HCT116 (cell line): ENCODE results near the gene DEPDC4. TPM values are rescaled to one million over a fixed set of nuclear protein-coding genes. Genes with fewer than 3 reads are reported as not detected.

Experiments used
- ATAC-seq: fragments of 200-7000 bp; cut with Tn5 transposase; 2 replicates; pipeline ENCODE4 v1.9.1; 2020; ENCODE audit warnings: mild to moderate bottlenecking, moderate library complexity
- BruUV-seq: library from RNA; stranded (reverse); fragments of 400-500 nt; replicated peaks from 2 replicates; lab custom pipeline; 2021; lab: Mats Ljungman, UMichigan
- CTCF ChIA-PET: fragments of 300-600 bp; sonication (Branson Sonifier 250); formaldehyde crosslinking; loops from one replicate; lab custom pipeline; 2021; ENCODE audit warnings: antibody characterized with exemption; lab: Charles Lee
- POLR2A ChIA-PET: fragments of 300-600, 350-600 bp; sonication (Branson Sonifier 250); formaldehyde crosslinking; loops from one replicate; lab custom pipeline; 2021; ENCODE audit warnings: antibody characterized with exemption; lab: Charles Lee
- RAD21 ChIA-PET, 2 experiments: fragments of 300-600 bp; sonication (Branson Sonifier 250); formaldehyde crosslinking; loops; one replicate each; lab custom pipeline; 2023; ENCODE audit warnings: low total read pairs in 2 of 2; ENCODE audit not compliant: uncharacterized antibody in 2 of 2, unreplicated experiment in 2 of 2, low non-redundant PET in 1 of 2; lab: Charles Lee
- DNase-seq: peaks from one replicate; pipeline ENCODE4 v3.0.0-alpha.2; 2010; ENCODE audit warnings: low read depth, low spot score
- H2AFZ ChIP-seq: fragments of 200-600 bp; shearing (Covaris generic), sonication (generic); 2 replicates; pipeline ENCODE4 v1.6.1; 2017; ENCODE audit warnings: low read depth, mixed run types, mixed read lengths, antibody characterized with exemption, low read length; ENCODE audit not compliant: poor library complexity, severe bottlenecking
- H3K27ac ChIP-seq: 2 replicates; pipeline ENCODE4 v1.5.1; 2012; ENCODE audit warnings: low read depth, low read length
- H3K27me3 ChIP-seq: fragments of 200-600 bp; sonication (generic); 2 replicates; pipeline ENCODE4 v1.6.1; 2016; ENCODE audit warnings: mixed run types, low read length, mixed read lengths; ENCODE audit not compliant: insufficient read depth
- H3K36me3 ChIP-seq, 2 experiments: fragments of 200-500 bp in 1 of 2; fragments of 200-600 bp in 1 of 2; sonication (Bioruptor generic) in 1 of 2; sonication (generic) in 1 of 2; 2 replicates each; pipeline versions ENCODE4 v1.5.1 to v1.6.1; 2014 to 2016; ENCODE audit warnings: low read length in 2 of 2, inconsistent platforms in 1 of 2, mixed read lengths in 1 of 2, mixed run types in 1 of 2; ENCODE audit not compliant: insufficient read depth in 2 of 2, control insufficient read depth in 1 of 2
- H3K4me1 ChIP-seq, 2 experiments: fragments of 200-600 bp in 1 of 2; sonication (generic) in 1 of 2; 2 replicates each; pipeline versions ENCODE4 v1.5.1 to v1.6.1; 2012 to 2017; ENCODE audit warnings: low read length in 2 of 2, inconsistent platforms in 1 of 2, mild to moderate bottlenecking in 1 of 2, mixed read lengths in 1 of 2, mixed run types in 1 of 2, moderate library complexity in 1 of 2; ENCODE audit not compliant: insufficient read depth in 2 of 2, control insufficient read depth in 1 of 2
- H3K4me2 ChIP-seq: fragments of 200-600 bp; sonication (generic); 2 replicates; pipeline ENCODE4 v1.6.1; 2017; ENCODE audit warnings: mixed run types, low read length, mixed read lengths
- H3K4me3 ChIP-seq, 2 experiments: fragments of 200-600 bp in 1 of 2; sonication (generic) in 1 of 2; replicated peaks in 1 of 2; 2 replicates each; pipeline ENCODE4 v1.5.1; 2011 to 2016; ENCODE audit warnings: low read length in 2 of 2, control low read depth in 1 of 2, low read depth in 1 of 2, mild to moderate bottlenecking in 1 of 2, mixed read lengths in 1 of 2, mixed run types in 1 of 2
- H3K79me2 ChIP-seq: fragments of 200-600 bp; sonication (generic); 2 replicates; pipeline ENCODE4 v1.6.1; 2017; ENCODE audit warnings: mild to moderate bottlenecking, mixed run types, low read length, moderate library complexity, mixed read lengths; ENCODE audit not compliant: insufficient read depth
- H3K9ac ChIP-seq: fragments of 200-600 bp; sonication (generic); 2 replicates; pipeline ENCODE4 v1.6.1; 2016; ENCODE audit warnings: low read length, mixed read lengths
- H3K9me2 ChIP-seq: fragments of 200-600 bp; sonication (generic), shearing (Covaris generic); 2 replicates; pipeline ENCODE4 v1.6.1; 2017; ENCODE audit warnings: mixed run types, mild to moderate bottlenecking, moderate library complexity; ENCODE audit not compliant: insufficient read depth
- H3K9me3 ChIP-seq, 2 experiments: fragments of 200-500 bp in 1 of 2; fragments of 200-600 bp in 1 of 2; sonication (Bioruptor generic) in 1 of 2; sonication (generic) in 1 of 2; 2 replicates each; pipeline ENCODE4 v1.6.1; 2014 to 2017; ENCODE audit warnings: low read length in 2 of 2, mixed read lengths in 2 of 2, inconsistent platforms in 1 of 2, low read depth in 1 of 2, mild to moderate bottlenecking in 1 of 2, mixed run types in 1 of 2, moderate library complexity in 1 of 2; ENCODE audit not compliant: control insufficient read depth in 1 of 2, insufficient read depth in 1 of 2
- H4K20me1 ChIP-seq: fragments of 200-600 bp; sonication (generic), shearing (Covaris generic); 2 replicates; pipeline ENCODE4 v1.6.1; 2017; ENCODE audit warnings: mixed run types, mild to moderate bottlenecking, moderate library complexity; ENCODE audit not compliant: insufficient read depth
- ATF3 ChIP-seq: IDR thresholded peaks from 2 replicates; pipeline ENCODE4 v1.6.1; 2012
- CBX3 ChIP-seq: IDR thresholded peaks from 2 replicates; pipeline ENCODE4 v1.6.1; 2012; ENCODE audit warnings: low read depth
- CEBPB ChIP-seq: IDR thresholded peaks from 2 replicates; pipeline ENCODE4 v1.6.1; 2012; ENCODE audit warnings: low read depth
- CTCF ChIP-seq, 3 experiments: fragments of 200-600 bp in 1 of 3; sonication (generic) in 1 of 3; IDR thresholded peaks in 2 of 3; conservative IDR thresholded peaks in 1 of 3; 2 replicates each; pipeline ENCODE4 v1.5.1; 2012 to 2017; ENCODE audit warnings: low read depth in 2 of 3, low read length in 2 of 3, antibody characterized with exemption in 1 of 3, borderline replicate concordance in 1 of 3, control low read depth in 1 of 3, mild to moderate bottlenecking in 1 of 3, mixed read lengths in 1 of 3, mixed run types in 1 of 3, moderate library complexity in 1 of 3; ENCODE audit not compliant: insufficient read depth in 1 of 3
- EGR1 ChIP-seq: IDR thresholded peaks from 2 replicates; pipeline ENCODE4 v1.6.1; 2012; ENCODE audit warnings: low read depth
- ELF1 ChIP-seq: IDR thresholded peaks from 2 replicates; pipeline ENCODE4 v1.6.1; 2012; ENCODE audit warnings: low read depth, borderline replicate concordance
- EZH2 ChIP-seq: fragments of 200-600 bp; sonication (generic); IDR thresholded peaks from 2 replicates; pipeline ENCODE4 v1.6.1; 2017; ENCODE audit warnings: antibody characterized with exemption, mixed run types
- EZH2phosphoT487 ChIP-seq: fragments of 200-600 bp; IDR thresholded peaks from 2 replicates; pipeline ENCODE4 v1.6.1; 2018; ENCODE audit warnings: antibody characterized with exemption, borderline replicate concordance
- FOSL1 ChIP-seq: IDR thresholded peaks from 2 replicates; pipeline ENCODE4 v1.6.1; 2012; ENCODE audit warnings: low read depth
- JUND ChIP-seq: IDR thresholded peaks from 2 replicates; pipeline ENCODE4 v1.6.1; 2012
- MAX ChIP-seq: IDR thresholded peaks from 2 replicates; pipeline ENCODE4 v1.6.1; 2012
- POLR2AphosphoS5 ChIP-seq: IDR thresholded peaks from 2 replicates; pipeline ENCODE4 v1.6.1; 2011; ENCODE audit warnings: mild to moderate bottlenecking, low read depth, low read length, moderate library complexity
- RAD21 ChIP-seq: IDR thresholded peaks from 2 replicates; pipeline ENCODE4 v1.6.1; 2012; ENCODE audit warnings: low read depth, mild to moderate bottlenecking
- REST ChIP-seq: IDR thresholded peaks from 2 replicates; pipeline ENCODE4 v1.6.1; 2012; ENCODE audit warnings: low read depth
- SIN3A ChIP-seq: IDR thresholded peaks from 2 replicates; pipeline ENCODE4 v1.6.1; 2012; ENCODE audit warnings: low read depth
- SP1 ChIP-seq: IDR thresholded peaks from 2 replicates; pipeline ENCODE4 v1.6.1; 2012; ENCODE audit warnings: low read depth
- TCF7L2 ChIP-seq: IDR thresholded peaks from 2 replicates; pipeline ENCODE4 v1.7.0; 2011; ENCODE audit warnings: borderline replicate concordance, inconsistent platforms; ENCODE audit not compliant: insufficient read depth, insufficient read length; ENCODE audit errors: extremely low read depth
- YY1 ChIP-seq: IDR thresholded peaks from 2 replicates; pipeline ENCODE4 v1.6.1; 2011; ENCODE audit warnings: low read length, low read depth, moderate library complexity, mild to moderate bottlenecking; ENCODE audit not compliant: insufficient replicate concordance; ENCODE audit errors: extremely low read depth
- ZBTB33 ChIP-seq: IDR thresholded peaks from 2 replicates; pipeline ENCODE4 v1.6.1; 2011; ENCODE audit warnings: mild to moderate bottlenecking, low read length, moderate library complexity; ENCODE audit not compliant: insufficient replicate concordance; ENCODE audit errors: extremely low read depth
- intact Hi-C: fragments of 100-400 bp; cut with micrococcal nuclease; formaldehyde crosslinking; loops from 2 replicates; pipeline ENCODE4 v1.10.0; 2022
- total RNA-seq: library from RNA; stranded (reverse); gene quantifications from one replicate; pipeline ENCODE4 v1.2.1, GENCODE V29; 2021; ENCODE audit not compliant: unreplicated experiment

DEPDC4 gene
- total RNA-seq, 1 experiment from 2014 or later, result 3.4 TPM

GRCh38 chr12:100229876-100230275 is 37.0 kb downstream of the DEPDC4 start:
- TF ChIP-seq CEBPB (no peak), EZH2 (no peak), RAD21 (no peak), TCF7L2 (no peak), CTCF (IDR thresholded peaks at IDR 0.05 in 2 of 3, conservative IDR thresholded peaks at IDR 0.05 in 1 of 3; ENCODE audit: borderline replicate concordance in 1 of 3, insufficient read depth in 1 of 3, low read depth in 2 of 3, low read length in 2 of 3) (no peak), CBX3 (no peak), MAX (no peak), ATF3 (no peak), REST (no peak), EZH2phosphoT487 (no peak), POLR2AphosphoS5 (no peak), SIN3A (no peak), SP1 (no peak), EGR1 (no peak), YY1 (no peak), JUND (no peak), ELF1 (no peak), FOSL1 (no peak), ZBTB33 (no peak)
- CTCF ChIA-PET, result interaction anchor here (0.5 to 1.5 kb wide), 7 partner anchors 16 to 419 kb away, joined by 3 to 5 read pairs (median 4); partner anchors contain the start of genes ACTR6, DEPDC4 and SCYL2
- H3K4me1 ChIP-seq, result peaks cover 6 to 7% of the 10 kb centered on the region in 2 experiments; a peak in 3 of 4 replicates
- H2AFZ ChIP-seq, result no peak overlapping the region
- RAD21 ChIA-PET, result no interaction called here
- POLR2A ChIA-PET, result interaction anchor here (1.3 kb wide), 1 partner anchor 37 kb away, joined by 5 read pairs; the partner anchor contains the start of genes DEPDC4 and SCYL2
- no peaks in the 10 kb centered on the region for H4K20me1 ChIP-seq
- H3K79me2 ChIP-seq, result no peaks in the 10 kb centered on the region
- no peaks in the 10 kb centered on the region for H3K36me3 ChIP-seq
- H3K9me3 ChIP-seq, result no peaks in the 10 kb centered on the region
- H3K9ac ChIP-seq, result no peak overlapping the region
- no TSS peak for BruUV-seq
- no peaks in the 10 kb centered on the region for H3K27me3 ChIP-seq
- no peak overlapping the region for H3K4me3 ChIP-seq
- H3K27ac ChIP-seq, result no peak overlapping the region
- H3K9me2 ChIP-seq, result no peaks in the 10 kb centered on the region
- DNase-seq (no peak), ATAC-seq (no peak)
- no peak overlapping the region for H3K4me2 ChIP-seq
- intact Hi-C loops, result loop anchor here (5.0 to 10.0 kb wide), 2 partner anchors 175 to 437 kb away; no protein-coding TSS in a partner anchor
